ENCODE results near the gene HOXB3.

GRCh38 chr17:48542114-48542656 lies 47.9 kb downstream of the HOXB3 start:
- TF ChIP-seq EZH2 (IDR thresholded peaks at IDR 0.05) (no peak), POLR2AphosphoS5 (IDR thresholded peaks at IDR 0.05; ENCODE audit: borderline replicate concordance, low read depth, low read length) (no peak)

All from SK-N-MC (cell line).